Stimulated activated CD4-positive, alpha-beta T cell treated with anti-CD3 and anti-CD28 coated beads, Interleukin-15, amount 100 ng/mL, for 24 hours (primary cell): ENCODE measurements around the gene DHH.
"Not testable (repeated sequence)": the region's sequence is repeated elsewhere in the genome, so short reads cannot be mapped to it uniquely, and the experiment has no call there.

Experiments
- DNase-seq: peaks from one replicate; pipeline ENCODE4 v3.0.0-alpha.2; 2020

Gene DHH

DNA sequence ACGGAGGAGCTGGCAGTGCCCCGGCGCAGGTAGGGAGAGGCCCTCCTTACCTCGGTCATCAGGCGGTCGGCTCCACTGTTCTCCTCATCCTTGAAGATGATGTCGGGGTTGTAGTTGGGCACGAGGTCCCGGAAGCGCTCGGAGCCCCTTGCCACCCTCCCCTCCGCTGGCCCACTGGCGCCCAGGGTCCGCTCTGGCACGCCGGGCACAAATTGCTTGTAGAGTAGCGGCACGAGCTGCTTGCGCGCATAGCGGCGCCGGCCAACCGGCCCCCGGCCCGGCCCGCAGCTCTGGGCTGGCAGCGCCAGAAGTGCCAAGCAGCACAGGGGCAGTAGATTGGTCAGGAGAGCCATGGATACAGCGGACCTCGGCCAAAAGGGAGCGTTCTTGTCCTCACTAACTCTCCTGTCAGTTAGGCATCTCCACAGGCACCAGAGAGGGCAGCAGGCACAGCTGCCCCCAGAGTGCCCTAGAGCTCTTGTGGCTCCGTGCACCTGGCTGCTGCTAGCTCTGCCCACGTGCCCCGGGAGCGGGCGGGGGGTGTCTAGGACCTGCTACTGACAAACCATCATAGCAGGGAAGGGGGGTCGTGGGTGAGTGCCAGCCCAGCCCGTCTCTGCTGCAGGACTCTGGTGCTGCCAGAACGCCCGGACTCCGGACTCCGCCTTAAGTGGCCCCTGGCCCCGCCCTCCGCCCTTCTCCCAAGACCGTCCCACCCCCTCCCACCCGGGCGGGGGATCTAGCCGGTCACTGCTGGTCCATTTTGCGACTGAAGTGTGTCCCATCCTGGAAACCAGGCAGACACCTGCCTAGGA, at the start of gene DHH:
TSS of gene DHH (minus strand) at position 642 of the 815 bp plus-strand sequence. CDS start at position 353, 289 bp downstream.
- peak; percentile 10 for DNase-seq

DNA sequence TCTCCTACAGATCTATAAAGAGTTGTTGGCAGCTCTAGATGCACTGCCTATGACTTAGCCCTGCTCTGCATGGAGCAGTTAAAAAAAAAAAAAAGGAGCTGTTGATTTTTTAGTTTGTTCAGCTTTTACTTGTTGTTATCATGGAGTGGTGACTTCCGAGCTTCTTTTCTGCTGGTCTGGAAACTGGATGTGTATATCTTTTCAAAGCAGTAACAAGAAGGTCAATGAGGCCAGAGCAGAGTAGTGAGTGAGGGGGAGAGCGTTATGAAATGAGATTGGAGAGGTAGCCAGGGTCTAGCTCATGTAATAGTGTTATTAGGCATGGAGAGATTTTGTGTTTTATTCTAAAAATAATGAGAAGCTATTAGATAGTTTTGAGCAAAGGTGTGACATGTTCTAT, 49.8 kb upstream of the DHH start:
- DNase-seq, result no peak

DNA sequence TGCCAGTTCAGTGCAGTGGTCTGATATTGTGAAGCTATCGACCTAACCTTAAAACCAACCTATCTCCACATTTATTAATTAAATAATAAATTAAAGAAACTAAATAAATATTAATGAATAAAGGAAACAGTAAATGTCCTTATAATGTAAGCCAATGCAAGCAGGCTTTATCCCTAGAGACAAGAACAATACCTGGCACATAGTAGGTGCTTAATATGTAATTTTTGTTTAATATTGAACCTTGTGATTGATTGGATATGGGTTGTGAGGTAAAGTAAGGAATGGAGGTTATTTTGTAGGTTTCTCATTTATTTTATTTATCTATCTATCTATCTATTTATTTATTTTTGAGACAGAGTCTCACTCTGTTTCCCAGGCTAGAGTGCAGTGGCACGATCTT, 44.4 kb upstream of the DHH start:
- DNase-seq, result no peak

GRCh38 chr12:49138587-49138986, 44.0 kb upstream of the DHH start:
- no peak for DNase-seq

DNA sequence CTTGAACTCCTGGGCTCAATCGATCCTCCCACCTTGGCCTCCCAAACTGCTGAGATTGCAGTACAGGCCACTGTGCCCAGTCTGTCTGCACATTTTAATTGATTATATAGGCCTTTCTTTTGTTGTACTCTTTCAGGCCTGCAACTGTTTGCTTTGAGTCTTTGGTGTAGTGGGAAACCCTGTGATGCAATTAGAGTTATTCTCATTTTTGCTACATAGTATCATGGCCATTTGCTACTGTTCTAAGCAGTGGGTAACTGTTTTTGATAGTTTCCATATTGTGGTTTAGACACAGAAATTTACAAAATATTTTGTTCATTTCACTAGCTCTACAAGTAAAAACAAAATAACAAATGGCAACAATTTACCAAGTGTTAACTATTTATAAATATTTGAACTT, 42.9 kb upstream of the DHH start:
- DNase-seq, result no peak

DNA sequence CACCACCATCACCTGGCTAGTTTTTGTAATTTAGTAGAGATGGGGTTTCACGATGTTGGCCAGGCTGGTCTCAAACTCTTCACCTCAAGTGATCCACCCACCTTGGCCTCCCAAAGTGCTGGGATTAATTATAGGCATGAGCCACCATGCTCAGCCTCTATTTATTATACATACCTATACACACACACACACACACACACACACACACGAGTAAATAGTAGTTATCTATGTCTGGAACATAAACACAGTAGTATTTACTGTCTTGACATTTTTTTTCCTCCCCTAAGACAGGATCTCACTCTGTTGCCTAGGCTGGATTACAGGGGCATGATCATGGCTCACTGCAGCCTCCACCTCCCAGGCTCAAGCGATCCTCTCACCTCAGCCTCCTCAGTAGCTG, 42.4 kb upstream of the DHH start:
- not testable (repeated sequence) for DNase-seq

DNA sequence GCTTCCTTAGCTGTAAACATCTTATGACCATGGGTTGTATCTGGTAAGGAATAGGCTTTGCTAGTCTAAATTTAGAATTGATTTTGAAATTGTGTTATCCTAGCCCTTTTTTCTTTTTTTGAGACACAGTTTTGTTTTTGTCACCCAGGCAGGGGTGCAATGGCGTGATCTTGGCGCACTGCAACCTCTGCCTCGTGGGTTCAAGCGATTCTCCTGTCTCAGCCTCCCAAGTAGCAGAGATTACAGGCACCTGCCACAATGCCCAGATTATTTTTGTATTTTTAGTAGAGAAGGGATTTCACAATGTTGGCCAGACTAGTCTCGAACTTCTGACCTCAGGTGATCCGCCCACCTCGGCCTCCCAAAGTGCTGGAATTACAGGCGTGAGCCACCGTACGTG, 39.0 kb upstream of the DHH start:
- no peak for DNase-seq

- DNase-seq, result no peak
Observed at GRCh38 chr12:49133014-49133413, 38.4 kb upstream of the DHH start.

- no peak for DNase-seq
Observed at GRCh38 chr12:49131894-49132461, 37.4 kb upstream of the DHH start.

DNA sequence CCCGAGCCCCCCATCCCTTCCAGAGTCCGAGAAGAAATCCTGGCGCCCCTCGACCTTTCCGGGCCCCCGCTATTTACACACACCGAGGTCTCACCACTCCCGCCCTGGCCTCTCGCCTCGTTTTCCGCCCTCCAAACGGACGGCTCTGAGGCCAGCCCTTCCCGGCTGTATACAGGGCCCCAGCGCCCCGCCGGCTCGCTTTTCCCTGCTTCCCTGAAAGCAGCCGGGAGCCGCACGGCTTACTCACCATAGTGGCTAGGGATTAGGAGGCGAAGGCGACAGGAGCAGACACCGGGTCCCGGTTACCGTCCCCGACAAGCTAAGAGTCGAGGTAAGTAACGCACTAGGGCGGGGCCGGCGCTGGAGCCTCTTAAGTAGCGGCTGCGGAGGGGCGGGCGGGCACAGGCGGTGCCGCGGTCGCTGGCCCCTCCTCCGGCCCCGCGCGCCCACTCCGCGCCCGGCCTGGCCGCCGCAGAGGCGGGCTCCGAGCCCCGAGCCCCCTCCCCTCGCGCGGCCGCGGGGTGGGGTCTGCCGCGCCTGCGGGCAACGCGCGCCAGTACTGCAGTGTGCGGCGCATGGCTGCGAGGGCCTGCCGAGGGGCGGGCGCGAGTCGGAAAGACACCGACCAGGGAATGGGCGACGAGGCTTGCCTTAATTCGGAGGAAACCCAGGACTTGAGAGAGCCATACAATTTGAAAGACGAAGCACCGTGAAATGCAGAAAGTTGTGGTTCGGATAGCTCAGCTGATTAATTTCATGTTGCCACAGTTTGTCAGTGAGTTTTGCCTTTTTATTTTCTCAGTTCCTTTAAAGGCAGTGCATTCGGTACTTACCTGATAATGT, 36.7 kb upstream of the DHH start, which contains the start of gene TUBA1B:
TSS of gene TUBA1B (minus strand) at position 345 of the 843 bp plus-strand sequence. CDS start at position 250, 95 bp downstream.
- peak; percentile 91 for DNase-seq

DNA sequence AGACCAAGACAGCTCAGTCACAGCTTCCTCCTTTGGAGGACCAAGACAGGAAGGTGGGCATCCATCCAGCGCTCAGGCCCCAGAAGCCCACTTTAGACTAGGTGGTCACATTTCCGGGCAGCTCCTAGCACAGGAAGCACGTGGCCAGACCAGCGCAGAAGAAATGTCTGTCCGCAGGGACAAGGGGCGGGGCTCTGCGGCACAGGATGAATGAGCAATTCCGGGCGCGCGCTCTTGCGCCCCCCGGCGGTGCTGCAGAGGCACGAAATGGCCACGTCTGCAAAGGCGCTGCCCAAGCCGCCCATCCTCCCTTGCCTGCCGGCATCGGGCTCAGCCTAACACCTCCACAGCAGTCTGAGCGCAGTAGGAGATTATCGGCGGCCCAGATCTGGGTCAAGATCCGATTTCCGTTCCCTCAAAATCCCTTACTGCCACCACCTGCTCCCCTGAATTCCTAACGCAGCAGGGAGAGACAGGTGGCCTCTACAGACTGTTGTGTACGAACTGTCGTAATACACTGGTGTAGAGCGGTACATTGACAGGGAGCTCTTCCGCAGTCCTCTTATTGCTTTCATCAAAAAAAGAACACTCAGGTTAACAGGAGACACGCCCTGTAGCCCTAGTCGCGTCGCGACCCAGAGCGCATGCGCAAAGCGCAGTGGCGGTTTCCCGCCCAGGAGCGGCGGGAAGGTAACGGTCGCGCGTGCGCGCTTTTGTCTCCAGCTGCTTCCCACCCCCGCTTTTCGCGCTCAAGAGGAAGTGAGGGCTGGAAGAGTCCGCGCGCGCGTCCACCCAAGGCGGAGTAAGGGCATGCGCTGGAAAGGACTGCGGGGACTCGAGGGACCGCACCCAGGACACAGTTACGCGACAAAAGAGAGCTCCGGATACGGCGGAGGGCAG, 35.8 kb upstream of the DHH start:
- peak; percentile 94 for DNase-seq

- DNase-seq, result peak; percentile 34
Observed at GRCh38 chr12:49129332-49130150, 34.9 kb upstream of the DHH start.

- DNase-seq, result not testable (repeated sequence)
Observed at GRCh38 chr12:49127971-49128370, 33.4 kb upstream of the DHH start.

DNA sequence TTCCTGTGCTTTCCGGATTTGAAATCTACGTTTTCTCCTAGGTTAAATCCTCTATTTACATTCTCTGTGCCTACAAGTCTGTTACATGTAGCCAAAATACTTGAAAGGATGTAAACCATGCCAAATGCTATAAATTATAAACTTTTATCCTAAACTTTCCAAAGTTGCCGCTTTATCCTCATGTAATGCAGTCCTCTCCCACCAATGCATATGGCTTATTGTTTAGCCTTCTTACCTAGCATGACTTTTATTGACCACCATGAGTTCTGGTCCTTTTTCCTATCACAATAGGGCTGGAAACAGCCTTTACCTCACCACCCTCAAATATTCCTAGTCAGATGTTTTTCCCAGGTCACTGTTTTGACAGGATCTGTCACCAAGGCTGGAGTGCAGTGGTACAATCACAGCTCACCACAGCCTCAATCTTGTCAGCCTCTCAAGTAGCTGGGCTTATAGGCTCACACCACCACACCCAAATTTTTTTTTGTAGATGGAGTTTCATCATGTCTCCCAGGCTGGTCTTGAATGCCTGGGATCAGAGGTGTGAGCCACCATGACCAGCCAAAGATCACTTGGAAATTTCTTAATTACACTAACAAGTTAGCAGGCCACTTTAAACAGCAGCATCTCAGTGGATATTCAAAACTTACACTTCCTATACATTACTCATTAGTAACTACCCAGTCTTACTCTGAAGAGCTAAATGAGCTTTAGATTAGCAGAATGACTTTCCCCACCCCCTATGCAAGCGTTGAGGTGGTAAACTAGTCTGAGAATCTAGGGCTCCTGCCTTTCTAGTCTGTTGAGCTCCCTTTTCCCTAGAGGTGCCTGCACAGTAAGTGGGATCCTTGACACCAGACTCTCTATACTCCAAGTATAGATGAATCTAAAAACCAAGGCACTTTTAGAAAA, 32.5 kb upstream of the DHH start:
- DNase-seq, result no peak

GRCh38 chr12:49121047-49121696, 26.6 kb upstream of the DHH start:
- DNase-seq, result no peak

- DNase-seq, result no peak
Observed at GRCh38 chr12:49111206-49111605, 16.6 kb upstream of the DHH start.

GRCh38 chr12:49110464-49111155, 16.0 kb upstream of the DHH start, which contains the start of gene LMBR1L:
LMBR1L (minus strand) TSS chr12:49110847; CDS start chr12:49110555, 292 bp downstream.
- DNase-seq, result peak; percentile 97

- DNase-seq, result peak; percentile 24
Observed at GRCh38 chr12:49109641-49110463, 15.3 kb upstream of the DHH start.
